Left forelimb (tissue), 1 donor: ENCODE measurements around the gene OSBPL6.
"Not testable (repeated sequence)": the region's sequence is repeated elsewhere in the genome, so short reads cannot be mapped to it uniquely, and the experiment has no call there.

Experiments
- DNase-seq: peaks from one replicate; pipeline ENCODE4 v3.0.0-alpha.2; 2018; ENCODE audit warnings: low spot score

Gene OSBPL6

DNA sequence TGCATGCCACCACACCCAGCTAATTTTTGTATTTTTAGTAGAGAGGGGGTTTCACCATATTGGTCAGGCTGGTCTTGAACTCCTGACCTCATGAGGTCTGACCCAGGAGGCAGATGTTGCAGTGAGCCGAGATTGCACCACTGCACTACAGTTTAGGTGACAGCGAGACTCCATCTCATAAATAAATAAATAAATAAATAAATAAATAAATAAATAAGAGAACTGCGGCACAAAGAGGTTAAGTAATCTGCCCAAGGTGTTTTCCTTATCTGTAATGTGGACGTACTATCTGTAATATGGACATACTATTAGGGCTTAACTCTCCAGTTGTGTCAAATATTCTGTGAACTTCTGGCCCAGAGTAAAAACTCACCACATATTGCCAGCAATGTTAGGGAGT, 4.1 kb downstream of the OSBPL6 start:
- not testable (repeated sequence) for DNase-seq

DNA sequence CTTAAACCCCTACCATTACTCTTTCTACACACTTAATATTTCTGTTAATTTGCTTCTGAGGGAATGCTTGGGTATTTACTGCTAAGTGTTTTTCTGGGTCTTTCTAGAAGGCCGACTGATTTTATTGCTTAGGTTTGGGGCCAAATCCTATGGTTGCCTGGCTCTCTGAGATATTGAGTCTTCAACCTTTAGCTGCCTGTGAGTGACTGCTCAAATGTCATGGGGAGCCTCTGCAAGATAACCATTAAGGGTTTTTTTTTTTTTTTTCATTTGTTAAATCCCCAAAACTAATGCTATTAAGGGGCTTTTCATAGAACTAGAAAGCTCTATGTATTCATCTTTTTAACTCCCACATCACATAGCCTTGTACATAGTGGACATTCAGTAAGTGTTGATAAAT, 5.0 kb downstream of the OSBPL6 start:
- DNase-seq = no peak

DNA sequence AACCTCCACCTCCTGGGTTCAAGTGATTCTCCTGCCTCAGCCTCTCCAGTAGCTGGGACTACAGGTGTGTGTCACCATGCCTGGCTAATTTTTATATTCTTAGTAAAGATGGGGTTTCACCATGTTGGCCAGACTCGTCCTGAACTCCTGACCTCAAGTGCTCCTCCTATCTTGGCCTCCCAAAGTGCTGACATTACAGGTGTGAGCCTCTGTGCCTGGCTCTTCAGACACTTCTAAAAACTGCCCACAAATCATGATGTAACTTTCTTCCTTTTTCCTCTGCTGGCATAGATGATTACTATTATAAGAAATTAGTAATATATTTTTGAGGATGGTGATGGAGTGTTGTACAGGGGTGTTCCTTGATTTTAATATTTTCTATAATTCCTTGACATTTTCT, 6.0 kb downstream of the OSBPL6 start:
- DNase-seq = no peak

DNA sequence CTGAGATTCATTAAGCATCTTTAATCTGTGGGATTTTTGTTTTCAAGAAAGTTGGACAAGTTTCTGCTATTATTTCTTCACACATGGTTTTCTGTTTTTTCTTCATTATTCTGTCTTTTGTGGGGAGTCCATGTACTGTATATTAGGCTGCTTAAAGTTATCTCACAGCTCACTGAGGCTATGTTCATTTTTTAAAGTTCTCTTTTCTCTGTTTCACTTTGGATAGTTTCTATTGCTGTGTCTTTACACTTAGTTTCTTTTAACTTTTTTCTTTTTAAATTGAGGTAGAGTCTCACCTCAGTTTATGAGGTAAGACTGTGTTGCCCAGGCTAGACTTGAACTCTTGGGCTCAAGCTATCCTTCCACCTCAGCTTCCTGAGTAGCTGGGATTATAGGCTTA, 8.6 kb downstream of the OSBPL6 start:
- DNase-seq = no peak

DNA sequence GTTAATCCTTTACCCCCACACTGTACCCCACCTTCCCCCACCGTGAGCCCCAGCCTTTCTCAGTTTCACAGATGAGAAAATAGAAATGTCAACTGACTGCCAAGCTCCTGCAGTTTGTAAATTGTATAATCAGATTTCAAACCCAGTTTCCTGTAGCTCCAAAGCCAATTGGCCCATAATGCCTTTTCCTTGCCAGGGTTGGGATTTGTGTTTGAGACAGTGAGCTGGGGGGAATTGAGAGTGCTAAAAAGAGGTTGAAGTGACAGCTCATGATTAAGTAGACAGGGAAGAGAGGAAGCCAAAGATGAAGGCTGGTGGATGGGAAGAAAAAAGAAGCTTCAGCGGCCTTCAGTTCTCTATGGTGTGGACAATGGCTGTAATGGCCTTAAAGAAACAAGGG, 10.7 kb downstream of the OSBPL6 start:
- no peak for DNase-seq

DNA sequence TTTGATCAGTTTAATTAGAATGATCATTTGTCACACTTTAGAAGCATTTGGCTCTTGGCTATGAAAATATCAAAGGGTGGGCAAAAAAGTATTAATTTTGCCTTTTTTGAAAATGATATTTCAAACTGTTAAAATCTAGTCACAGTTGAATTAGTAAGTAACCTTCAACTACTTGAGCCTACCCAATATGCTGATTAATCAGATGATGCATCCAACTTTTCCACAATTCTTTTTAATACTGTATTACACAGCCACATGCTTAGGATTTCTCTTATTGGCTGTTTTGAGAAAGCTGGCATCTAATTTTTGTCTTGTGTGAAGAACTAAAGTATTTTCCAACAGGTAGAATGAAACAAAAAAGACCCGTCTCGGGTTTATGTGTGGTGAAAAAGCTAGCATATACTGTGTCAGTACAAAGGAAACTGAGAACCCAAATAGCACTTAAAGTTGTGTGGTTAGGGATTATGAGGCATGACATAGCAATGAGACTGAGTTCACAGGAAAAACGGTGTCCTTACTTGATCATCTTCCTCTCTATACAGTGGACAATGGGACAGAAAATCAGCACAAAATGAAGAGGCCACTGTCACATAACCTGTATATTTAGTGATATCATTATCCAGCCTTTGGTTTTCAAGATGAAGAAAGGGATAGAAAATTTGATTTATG, 11.7 kb downstream of the OSBPL6 start:
- DNase-seq = no peak

DNA sequence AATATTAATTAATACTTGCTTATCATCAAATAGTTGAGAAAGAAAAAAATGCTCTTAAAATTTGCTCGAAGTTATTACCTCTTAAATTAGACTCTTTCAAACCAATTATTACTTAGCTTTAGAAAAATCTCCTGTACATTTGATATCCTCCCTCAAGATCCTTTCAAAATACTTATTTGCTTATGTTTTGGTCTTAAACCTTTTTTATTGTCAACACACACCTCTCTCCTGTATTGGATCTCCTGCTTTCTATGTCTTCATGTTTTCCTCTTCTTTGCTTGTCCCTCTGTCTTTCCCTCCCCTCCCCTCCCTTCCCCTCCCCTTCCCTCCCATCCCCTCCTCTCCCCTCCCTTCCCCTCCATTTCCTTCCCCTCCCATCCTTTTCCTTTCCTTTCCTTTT, 14.0 kb downstream of the OSBPL6 start:
- DNase-seq = no peak

DNA sequence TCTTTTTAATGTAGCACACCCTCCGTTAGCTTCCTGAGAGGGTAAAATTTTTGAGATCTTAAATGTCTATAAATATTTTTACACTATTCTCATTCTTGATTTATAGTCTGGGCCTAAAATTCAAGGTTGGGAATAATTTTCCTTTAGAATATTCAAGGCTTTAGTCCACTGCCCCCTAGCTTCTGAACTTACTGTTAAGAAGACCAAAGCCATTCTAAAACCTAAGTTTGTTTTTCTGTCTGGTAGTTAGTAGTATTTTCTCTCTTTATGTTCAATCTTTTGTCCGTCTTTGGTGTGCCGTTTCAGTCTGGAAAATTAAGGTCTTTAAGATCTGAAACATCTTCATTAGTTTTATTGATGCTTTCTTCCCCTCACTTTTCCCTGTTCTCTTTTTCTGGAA, 14.5 kb downstream of the OSBPL6 start:
- DNase-seq = no peak

DNA sequence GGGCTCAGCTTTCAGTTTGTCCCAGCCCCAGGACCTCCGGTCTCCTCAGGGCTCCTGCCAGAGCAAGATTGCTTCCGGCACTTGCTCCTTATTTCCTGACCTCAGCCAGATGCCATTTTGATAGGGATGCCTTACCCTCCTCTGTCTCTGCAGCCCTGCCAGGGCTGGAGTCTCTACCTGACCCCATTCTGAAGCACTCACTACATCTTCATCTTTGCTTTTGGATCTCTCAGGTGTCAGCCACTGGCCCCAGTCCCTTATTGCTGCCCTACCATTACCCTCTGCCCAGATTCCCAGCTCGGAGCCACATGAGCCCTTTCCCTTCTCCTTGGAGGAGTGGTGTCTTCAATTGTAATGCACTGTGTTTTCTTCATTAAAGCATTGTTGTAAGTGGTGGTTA, 17.1 kb downstream of the OSBPL6 start:
- DNase-seq = no peak

DNA sequence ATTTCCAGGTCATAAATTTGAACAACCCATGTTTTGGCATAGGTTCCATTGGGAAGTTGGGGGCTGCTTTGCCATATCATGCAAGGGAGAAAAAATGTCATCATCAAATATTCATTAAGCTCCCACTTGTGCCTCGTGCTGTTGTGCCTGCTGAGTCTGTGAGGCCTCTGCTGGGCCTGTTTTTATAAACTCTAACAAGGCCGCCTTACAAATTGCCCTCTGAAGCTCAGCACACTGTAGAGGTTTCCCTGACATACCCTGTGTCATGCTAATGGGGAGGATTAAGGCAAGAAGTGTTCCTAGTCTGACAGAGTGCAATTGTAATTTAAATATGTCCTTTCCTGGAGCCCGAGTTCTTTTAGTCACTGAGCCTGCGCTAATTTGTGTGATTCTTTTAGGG, 17.6 kb downstream of the OSBPL6 start:
- no peak for DNase-seq

DNA sequence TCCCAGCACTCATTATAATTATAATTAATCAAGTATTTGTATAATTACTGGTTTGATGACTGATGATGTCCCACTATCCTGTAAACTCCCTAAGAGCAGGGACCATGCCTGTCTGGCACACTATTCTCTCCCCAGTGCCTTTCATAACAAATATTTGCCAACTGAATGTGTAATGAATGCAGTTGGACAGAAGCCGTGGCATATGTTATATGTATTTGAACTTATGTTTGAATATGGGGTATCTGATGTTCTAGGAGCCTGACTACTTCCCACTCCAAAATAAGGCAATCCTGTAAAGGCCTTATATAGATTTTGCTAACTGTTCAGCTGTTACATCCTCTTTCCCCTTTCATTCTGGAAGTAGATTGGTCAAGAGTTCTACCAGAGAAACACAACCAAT, 19.7 kb downstream of the OSBPL6 start:
- no peak for DNase-seq

DNA sequence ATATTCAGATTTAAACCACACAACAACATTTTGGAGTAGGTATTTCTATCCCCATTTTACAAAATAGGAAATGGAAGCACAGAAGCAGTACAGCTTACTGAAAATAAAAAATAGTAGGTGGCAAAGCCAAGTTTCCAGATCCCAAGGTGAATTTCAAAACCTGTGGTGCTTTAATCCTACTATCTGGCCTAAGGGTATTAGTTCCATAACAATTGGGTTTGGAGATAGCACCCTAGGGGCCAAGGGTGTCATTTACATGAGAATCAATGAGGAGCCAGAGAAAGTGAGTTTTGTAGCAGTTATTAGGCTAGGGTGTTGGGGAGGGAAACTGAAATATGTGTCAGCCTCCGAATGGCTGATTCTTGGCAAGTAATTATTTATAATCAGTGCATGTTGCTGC, 24.9 kb downstream of the OSBPL6 start:
- DNase-seq = no peak

DNA sequence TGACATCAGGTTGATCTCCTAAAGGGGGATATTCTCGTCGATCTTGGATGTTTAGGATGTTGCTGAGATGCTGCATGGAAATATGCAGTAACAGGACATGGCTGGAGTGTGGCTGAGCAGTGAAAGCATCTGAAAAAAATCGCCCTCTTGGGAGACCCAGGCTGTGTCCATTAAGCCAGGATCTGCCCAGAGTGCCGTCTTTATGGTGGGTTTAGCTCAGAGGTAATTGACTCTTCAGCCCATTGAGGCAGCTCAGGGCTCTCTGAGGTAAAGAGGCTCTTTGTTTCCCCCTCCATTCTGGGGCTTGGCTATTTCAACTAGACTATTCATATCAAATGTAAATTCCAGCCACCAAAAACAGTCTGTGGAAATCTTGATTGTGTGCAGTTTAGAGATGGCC, 26.5 kb downstream of the OSBPL6 start:
- no peak for DNase-seq

DNA sequence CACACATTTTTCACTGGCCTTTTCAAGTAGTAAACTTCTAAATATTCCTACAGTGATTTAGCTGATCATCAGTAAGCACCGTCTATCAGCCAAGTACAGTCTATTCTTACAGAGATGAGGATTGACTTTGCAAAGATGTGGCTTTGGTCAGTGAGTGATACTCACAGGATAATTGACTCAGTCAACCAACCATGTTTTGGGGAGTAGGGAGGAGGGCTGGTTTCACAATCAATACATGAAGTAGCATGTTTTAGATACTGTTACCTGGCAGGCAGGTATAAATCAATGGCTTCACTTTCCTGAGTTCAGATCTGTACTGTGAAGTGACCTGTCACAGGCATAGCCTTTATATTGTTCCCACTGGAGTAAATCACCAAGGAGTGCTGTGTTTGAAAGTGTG, 27.2 kb downstream of the OSBPL6 start:
- no peak for DNase-seq

DNA sequence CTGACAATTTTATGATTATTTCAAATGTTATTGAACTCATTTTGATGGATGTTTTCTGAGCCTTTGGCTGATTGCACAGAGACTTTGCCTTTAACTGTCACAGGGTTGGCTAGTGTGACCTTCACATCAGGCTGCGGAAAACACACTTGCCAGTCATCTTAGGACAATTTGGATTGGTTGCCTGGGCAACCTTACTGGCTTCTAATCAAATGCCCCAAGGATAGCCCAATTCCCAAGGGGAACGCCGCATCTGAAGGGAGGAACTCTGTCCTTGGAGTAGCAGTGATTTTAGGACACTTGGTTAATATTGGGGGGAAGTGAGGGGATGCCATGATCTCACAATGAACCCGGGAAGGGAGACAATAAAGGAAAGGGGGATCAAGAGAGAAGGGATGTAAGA, 29.5 kb downstream of the OSBPL6 start:
- DNase-seq = no peak

DNA sequence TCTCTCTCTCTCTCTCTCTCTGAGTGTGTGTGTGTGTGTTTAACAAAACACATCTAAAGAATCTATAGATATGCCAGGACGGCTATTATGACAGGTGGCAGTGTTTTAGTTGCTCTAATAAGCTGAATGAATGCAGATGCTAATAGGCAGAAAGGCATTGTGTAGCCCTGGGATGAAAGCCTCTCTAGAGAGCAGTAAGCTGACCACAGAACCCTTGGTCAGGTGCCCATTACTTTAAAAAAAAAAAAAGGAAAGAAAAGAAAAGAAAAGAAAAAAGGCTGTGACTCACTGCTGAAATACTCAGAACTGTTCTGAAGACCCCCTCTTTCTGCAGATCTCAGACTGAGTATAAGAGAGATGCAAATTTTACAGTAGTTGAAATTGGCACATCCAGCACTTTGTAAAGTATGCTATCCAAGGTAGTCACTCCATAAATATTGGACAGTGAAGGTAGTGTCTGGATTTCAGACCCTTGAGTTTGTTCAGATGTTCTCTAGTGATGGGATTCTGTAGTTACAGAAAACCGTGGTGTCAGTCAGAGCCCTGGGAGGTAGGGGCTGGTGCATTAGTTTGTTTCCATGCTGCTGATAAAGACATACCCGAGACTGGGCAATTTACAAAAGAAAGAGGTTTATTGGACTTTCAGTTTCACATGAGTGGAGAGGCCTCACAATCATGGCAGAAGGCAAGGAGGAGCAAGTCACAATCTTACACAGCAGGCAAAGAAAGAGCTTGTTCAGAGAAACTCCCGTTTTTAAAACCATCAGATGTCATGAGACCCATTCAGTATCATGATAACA, 30.9 kb downstream of the OSBPL6 start:
- DNase-seq = no peak

DNA sequence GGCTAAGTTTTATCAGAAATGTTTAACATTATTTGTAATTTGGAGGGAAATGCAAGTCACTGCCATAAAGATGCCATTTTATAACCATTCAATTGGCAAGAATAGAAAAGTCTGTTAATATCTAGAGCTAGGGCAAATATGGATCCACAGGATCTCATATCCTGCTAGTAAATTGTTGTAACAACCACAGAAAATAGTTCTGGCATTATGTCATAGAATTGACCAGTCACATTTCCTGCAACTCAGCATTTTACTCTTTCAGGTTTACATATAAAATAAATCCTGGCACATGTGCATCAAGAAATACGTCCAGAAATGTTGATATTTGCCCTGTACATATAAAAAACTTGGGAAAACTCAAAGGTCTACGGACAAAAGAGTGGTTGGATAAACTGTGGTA, 32.9 kb downstream of the OSBPL6 start:
- no peak for DNase-seq

DNA sequence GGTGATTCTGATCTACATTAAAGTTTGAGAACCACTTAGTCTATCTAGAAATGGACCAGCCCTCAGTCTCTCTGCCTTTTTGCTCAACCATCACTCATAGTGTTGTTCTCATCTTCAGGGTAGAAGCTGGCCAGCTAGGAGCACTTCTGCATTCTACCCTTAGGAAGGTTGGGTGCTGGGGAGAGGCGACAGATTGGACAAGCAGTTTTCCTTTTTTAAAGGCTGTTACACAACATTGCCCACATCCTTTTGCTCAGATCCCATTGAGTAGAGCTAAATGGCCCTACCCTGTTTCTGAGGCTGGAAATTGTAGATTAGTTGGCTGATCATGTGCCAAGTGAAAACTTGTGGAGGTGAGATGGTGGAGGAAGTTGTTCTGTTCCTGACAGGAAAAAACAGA, 35.6 kb downstream of the OSBPL6 start:
- DNase-seq = no peak

DNA sequence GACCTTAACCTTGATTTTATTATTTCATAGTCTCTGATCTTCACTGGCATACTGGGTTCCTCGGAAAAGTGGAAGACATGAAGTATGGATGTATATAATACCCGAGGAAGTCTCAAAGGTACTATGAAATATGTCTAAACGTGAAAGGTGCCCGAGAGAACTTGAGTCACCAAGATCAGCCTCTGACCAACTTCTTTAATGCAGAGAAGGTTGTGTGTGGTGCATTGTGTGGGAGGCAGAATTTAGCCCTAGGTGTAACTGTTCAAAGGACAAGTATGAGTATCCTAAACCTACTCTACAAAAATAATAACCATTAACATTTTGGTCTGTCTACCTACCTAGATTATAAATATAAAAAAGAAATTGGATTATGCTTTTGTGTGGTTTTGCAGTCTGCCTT, 36.1 kb downstream of the OSBPL6 start:
- DNase-seq = no peak

DNA sequence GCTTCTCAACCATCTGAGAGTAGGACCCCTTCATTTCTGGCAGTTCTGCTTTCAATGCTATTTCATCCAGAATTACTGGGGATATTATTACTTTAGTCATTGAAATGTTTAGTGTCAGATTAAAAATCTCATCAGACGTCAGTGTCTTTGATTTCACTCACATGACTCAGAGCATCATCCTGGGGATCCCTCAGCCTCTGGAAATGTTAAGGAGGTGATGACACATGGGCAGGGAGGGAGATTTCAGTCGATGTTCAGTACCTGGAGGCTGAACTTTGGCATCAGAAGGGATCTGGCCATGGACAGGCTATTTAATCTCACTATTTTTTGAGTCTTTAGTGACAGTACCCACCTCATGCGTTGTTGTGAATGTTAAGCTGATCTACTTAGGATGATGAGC, 39.1 kb downstream of the OSBPL6 start:
- DNase-seq = no peak

DNA sequence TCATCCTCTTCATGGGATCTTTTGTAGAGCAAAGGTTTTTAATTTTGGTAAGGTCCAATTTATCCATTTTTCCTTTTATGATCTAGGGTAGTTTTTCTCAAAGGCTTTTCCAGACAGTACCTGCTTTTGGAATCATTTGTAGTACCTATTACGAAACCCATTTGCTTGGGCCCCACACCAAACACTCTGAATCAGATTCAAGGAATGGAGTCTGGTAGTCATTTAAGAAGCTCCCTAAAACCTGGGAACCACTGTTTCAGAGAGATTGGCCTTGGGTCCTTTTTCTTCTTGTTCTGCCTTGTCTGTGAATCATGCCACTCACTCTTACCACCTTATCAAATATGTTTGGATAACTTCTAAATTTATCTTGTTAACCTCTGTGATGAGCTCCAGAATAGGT, 40.3 kb downstream of the OSBPL6 start:
- no peak for DNase-seq

DNA sequence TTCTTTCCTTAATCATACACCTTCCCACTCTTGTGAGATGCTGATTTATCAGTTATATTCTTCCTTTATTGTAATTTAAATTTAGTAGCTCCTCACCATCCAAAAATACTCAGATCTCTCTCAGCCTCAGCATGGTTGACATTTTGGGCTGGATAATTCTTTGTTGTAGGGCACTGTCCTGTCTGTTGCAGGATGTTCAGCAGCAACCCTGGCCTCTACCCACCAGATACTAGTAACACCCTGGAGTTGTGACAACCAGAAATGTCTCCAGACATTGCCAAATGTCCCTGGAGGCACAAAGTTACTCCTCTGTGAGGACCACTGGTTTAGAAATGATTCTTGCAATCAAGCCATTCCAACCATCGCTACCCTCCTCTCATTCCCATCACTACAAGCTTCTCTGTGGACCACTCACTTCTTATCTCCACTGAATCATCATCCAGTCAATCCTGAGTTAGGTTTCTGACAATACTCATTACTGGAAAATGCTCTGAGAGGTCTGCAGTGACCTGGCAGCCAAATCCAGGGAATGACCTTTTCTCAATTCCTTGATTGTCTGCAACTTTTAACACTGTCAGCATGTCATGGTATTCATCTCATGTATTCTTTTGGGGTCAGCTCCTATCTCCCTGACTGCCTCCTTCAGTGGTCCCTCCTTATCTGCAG, 43.3 kb downstream of the OSBPL6 start:
- DNase-seq = no peak

DNA sequence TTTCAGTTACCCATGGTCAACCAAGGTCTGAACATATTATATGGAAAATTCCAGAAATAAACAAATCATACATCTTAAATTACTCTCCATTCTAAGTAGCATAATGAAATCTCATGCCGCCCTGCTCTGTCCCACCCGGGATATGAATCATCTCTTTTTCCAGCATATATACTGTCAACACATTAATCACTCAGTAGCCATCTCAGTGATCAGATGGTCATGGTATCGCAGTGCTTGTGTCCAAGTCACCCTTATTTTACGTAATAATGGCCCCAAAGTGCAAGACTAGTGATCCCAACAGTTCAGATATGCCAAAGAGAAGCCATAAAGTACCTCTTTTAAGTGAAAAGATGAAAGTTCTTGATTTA, 43.8 kb downstream of the OSBPL6 start:
- DNase-seq = no peak

DNA sequence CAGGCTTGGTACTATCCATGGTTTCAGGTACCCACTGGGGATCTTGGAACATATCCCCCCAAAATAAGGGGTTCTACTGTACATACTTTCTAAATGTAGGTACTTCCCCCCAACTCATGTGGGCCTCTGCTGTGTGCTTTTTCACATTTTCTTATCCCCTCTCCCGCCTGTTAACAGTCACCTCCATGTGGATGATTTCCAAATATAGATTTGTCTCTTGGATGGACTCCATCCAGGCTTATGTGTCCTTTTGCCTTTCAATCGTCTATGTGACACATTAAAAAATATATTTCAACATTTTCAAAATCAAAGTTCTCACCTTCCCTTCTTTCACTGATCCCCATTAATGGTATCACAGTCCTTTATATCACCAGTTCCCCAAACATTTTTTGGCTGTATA, 44.4 kb downstream of the OSBPL6 start:
- no peak for DNase-seq
